HG03066 (cell line): ENCODE results near the gene ARHGEF4.

ENCODE experiments used
- ATAC-seq: cut with Tn5 transposase; IDR thresholded peaks from one replicate; pipeline ENCODE4 v1.9.1; 2021; ENCODE audit warnings: low read depth; ENCODE audit not compliant: unreplicated experiment

The ARHGEF4 gene

DNA sequence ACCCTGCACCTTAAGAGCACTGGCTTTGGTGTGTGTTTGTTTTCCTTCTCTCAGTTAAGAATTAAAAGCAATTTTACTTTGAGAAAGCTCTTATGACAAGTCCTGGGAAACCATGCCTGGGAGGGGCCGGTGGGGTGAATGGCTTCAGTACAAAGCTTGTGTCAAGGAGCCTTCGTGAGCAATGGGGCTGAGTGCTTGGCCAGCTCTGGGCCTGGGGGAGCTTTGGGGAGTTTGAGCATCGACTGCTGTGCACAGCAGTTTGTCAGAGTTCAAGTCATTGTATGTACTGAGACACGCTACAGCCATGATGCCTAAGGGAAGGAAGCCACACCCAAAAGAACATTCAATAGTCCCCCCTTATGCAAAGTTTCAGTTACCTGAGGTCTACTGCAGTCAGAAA lies 75.8 kb downstream of the ARHGEF4 start:
- no peak for ATAC-seq

DNA sequence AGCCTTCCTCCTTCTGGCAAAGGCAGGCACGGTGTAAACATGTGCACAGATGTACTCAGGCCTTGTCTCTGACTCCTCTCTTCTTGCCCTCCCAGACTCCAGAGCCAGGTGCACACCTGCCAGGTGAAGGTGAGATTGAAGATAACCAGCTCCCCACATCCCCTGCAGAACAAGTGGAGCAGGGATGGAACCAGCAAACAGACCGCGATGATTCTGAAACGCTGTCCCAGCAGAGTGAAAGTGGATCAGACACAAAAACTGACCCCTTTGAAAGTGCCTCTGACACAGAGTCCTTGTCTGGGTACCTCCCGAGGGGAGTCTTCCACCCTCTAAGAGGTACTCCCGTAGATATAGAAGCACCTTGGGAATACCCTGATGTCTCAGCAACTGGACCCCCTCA lies 77.2 kb downstream of the ARHGEF4 start:
- ATAC-seq: no peak

DNA sequence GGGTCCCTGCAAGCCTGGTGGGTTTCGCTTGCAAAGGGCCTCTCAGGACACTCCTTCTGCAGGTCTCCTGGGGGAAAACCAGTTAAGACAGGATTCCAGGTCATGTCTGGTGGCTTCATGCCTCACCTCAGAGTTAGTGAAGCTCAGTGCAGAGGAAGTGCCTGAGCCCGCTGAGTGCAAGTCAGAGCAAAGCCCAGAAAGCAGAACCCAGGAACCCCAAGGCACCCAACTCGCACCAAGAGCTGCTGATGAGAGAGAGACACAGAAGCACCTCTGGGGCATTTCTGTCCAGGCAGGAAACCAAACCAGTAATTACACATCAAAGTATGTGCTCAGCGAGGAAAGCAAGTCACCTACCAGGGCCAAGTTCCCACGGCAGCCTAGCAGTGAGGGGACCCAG lies 78.4 kb downstream of the ARHGEF4 start:
- ATAC-seq: no peak

DNA sequence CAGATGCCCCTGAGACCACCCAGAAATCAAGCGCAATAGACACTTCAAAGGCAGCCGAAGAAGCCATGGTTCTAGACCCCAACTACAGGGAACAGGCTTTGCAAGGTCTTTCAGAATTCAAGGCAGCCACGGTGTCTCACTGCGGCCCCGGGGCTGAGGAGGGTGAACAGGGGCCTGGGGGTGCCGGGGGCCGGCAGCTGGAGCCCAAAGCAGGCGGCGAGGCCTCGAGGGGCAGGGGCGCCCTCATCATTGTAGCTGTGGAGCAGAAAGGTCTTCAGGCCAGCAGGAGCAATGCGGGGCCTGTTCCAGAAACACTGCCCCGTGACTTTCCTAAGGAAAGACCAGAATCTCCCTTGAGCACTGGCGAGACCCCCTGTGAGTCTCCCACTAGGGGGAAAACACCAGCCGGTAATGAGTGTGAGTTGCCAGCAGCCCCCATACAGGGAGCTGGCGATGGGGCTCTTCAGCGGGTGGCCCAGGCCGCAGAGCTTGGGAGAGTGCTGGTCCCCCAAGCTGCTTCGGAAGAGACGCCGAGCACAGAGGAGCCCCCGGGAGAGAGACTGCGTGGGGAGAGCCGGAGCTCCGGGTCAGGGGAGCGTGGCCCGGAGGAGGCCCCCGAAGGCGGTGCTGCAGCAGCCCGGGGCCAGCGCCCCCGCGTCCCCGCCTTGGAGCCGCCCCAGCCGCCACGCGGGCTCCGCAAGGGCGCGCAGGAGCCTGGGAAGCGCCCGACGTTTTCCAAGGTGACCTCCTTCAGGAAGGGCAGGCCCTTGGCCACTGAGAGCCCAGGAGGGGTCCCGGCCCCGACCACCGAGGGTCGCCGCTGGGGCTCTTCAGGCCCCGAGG lies 79.1 kb downstream of the ARHGEF4 start:
- no peak for ATAC-seq

DNA sequence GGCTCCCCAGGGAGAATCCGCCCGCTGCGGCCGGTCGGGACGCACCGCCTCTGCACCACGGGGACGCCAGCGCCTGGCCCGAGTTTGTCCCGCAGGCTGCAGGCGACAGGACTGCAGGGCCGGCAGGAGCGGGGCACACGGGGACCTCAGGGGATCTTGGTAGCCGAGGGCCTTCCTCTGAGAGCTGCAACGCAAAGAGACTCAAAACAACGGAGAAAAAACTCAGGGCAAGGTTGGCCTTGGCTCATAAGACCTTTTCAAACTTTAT lies 79.7 kb downstream of the ARHGEF4 start:
- ATAC-seq: no peak

DNA sequence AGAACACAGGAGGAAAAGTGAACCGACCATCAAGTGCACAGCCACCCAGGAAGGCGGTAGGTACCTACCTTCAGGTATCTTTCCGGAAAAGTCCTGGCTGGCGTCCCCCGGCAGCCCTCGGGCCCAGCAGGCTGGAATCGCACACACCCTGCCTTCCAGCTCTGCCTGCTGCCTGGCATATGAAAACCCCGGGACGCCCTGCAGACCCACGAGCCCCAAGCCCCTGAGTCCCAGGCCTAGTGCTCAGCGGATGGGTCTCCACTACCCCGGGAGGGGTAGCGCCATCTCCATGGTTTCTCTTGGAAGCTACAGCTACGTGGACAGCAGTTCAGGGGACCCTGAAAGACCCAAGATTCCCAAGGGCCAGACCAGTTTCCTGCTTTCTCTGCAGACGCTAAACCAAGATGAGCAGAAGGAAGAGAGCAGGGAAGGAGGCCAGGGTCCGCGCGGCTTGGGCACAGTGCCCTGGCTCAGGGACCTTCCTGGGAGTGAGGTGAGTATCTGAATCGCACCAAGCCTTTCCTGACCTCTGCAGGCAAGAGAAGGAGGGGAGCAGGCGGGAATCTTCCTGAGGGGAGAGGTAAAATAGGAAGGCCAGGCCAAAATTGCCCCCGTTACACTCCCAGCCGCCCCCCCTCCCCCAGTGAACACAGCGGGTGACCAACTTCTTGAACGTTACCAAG lies 80.4 kb downstream of the ARHGEF4 start:
- ATAC-seq: no peak

DNA sequence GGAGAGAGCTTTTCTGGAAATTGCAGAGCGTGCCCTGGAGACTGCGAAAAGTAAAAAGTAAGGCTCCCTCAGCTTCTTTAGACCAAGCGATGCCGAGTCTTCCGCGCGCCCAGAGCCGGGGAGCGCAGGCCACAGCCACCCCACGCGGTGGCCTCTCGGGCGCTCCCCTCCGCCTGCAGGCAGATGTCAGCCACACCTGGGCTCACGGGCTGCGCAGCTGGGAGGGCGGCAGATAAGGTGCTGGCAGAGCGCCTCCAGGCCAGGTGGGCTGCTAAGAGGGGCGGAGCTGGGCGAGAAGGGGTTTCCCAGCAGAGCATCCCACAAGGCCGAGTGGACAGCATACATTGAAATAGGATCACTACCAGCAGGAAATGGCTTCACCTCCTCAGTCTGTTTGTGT lies 81.7 kb downstream of the ARHGEF4 start:
- ATAC-seq: no peak

DNA sequence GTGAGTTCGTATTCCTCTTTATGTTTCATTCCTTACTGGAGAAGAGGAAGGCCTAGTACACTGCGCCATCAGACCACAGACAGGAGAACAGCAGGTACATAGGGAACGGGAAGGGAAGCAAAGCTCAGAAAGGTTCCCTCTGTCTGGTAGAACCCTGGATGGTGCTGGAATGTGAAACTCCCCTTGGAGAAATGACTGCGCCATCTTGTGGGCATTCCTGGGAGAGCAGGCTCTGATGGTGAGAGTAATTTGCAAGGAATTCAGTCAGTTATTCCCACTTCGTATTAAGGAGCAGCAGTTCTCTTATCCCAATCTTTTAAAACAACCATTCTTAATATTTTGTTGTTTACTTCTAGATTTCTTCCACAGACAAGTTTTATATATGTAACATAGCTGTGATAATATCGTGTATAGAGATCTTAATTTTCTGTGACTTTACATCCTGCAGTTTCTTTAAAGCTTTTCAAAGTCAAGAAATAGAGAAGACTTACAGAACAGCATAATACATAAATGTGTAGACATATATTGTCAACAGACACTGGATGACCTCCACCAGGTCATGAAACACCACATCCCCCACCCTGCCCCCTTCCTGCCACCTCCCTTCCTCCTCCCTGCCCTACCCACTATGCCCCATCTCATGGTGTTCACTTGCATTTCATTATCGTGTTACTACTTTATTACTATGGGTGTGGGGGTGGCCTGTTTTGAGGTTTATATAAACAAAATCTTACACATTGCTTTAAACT lies 83.9 kb downstream of the ARHGEF4 start:
- ATAC-seq: no peak

DNA sequence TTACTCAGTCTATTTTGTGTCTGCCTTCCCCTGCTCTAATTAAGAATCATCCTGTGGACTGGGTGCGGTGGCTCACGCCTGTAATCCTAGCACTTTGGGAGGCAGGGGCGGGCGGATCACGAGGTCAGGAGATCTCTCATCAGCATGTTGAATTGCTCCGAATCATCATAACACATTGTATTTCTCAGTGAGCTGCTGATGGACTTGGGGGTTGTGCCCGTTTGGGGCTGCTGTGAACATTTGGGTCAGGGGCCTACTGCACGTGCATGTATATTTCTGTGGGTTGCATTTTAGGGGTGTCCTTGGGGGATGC lies 84.4 kb downstream of the ARHGEF4 start:
- ATAC-seq: no peak

DNA sequence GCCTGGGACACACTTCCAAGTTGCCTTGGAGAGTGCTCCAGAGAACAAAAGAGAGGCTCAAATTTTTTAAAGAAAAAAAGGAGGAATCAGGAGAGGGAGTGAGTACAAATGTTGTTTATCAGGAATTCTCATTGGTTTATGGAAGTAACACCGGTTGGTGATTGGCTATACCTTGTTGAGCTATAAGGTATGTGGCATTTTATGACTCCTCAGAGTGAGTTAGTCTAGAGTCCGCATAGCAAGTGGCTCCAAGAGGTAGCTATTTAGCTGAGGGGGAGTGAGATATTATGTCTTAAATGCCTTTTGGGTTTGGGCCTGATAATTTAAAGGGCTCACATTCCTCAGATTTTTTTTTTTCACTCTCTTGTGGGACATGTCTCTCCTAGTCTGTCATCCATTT lies 85.7 kb downstream of the ARHGEF4 start:
- ATAC-seq: no peak

DNA sequence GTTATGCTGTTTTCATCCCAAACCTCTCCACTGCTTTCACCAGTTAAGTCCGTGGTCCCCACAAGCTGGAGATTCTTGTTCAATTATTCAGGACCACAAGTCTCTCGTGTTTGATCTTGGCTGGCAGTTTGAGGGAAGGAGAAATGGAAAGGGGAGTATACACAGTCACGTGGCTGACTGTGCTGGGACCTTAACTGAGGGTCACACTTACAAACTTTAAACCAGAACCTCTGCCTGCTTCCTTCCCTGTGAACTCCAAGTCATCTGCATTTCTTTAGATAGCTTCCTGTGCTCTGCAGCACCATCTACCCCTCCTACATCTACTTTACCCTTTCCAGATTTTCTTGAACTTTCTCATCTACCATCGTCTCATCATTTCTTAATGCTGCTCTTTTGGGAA lies 91.7 kb downstream of the ARHGEF4 start:
- ATAC-seq: no peak

DNA sequence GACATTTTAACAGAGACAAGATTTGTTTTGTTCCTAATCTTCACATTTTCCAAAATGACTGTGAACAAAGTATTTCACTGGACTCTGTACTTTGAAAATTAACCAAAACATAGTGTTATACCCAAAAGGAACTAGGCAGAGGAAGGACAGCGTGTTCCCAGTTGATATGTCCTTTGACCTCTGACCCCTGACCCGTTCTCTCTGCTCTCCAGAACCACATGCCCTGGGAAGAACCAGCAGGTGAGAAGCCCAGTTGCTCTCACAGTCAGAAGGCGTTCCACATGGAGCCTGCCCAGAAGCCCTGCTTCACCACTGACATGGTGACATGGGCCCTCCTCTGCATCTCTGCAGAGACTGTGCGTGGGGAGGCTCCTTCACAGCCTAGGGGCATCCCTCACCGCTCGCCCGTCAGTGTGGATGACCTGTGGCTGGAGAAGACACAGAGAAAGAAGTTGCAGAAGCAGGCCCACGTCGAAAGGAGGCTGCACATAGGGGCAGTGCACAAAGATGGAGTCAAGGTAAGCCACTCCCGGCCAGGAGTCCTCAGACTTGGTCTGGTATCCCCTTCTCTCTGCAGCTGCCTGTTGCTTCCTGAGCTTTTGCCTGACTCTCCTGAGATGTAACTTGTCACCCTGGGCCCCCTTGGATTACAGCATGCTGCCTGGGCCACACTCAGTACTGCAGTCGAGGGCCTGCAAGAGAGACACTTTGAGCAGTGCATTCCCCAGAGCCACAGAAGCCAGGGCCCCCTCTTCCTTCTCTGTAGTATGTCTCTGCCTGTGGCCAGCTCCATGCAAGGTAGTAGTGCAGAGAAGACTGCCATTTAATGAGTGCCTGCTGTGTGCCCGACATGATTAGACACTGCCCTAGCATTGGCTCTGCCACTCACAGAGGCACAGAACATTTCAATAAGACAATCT lies 94.3 kb downstream of the ARHGEF4 start:
- ATAC-seq: no peak

DNA sequence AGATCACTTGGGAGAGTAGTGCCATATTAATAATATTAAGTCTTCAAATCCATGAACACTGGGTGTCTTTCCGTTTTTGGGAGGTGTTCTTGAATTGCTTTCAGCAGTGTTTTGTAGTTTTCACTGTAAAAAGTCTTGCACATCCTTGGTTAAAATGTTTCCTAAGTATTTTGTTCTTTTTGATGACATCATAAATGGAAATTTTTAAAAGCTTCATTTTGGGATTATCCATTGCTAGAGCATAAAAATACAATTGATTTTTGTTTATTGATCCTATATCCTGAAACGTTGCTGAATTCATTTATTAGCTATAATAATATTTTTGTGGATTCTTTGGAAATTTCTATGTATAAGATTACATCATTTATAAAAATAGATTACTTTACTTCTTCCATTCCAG lies 96.8 kb downstream of the ARHGEF4 start:
- no peak for ATAC-seq

DNA sequence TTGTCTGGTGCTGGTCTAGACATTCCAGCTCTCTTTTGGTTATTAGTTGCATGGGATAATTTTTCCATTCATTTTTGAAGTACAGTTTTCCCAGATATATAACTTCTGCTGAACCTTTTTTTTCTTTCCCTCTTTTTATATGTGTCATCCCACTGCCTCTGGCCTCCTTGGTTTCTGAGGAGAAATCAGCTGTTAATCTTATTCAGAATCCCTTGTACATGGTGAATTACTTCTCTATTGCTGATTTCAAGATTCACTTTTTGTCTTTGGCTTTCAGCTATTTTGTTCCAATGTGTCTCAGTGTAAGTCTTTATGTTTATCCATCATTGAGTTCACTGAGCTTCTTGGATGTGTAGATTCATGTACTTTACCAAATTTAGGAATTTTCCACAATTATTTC lies 99.7 kb downstream of the ARHGEF4 start:
- no peak for ATAC-seq

DNA sequence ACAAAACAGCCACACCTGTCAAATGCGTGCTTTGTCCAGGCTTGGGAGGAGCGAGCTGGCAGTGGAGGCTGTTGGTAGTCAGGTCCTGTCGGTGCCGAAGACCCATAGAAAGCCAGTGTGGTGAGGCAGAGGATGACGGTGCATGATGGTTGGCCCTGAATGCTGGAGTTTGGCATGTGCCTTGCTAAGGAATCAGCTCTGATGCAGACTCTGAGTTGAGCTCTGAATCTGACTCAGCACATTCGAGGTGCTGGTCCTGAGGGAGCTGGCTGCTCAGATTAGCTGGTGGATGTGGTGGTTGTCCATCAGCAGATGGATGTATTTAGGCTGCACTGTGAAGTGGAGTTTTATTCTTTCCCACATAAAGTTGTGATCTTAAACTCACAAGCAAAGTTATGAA lies 111.3 kb downstream of the ARHGEF4 start:
- no peak for ATAC-seq

DNA sequence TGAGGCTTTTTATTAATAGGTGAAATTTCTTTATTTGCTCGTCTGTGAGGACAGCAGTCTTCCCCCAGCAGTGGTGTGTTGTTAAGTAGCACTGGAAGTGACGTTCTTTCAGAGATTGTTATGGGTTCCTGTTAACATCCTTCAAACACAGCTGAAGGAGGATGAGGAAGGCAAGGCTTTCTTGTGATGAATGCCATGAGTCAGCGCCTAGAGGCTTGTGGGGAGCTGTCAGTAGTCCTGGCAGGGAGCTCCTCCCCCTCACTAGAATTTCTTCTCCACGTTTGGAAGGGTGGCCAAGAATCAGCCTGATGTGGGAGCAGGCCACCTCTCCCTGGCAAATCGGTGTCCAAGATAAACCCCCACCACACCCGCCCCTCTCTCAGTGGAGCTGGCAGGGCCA lies 113.2 kb downstream of the ARHGEF4 start:
- ATAC-seq: no peak

DNA sequence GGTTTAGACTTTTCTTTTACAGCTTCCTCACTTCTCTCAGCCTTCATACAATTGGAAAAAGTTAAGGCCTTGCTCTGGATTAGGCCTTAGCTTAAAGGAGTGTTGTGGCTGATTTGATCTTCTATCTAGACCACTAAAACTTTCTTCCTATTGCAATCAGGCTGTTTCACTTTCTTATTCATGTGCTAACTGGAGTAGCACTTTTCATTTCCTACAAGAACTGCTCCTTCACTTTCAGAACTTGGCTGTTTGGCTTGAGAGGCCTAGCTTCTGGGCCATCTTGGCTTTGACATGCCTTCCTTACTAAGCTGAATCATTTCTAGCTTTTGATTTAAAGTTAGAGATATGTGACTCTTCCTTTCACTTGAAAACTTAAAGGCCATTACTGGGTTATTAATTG lies 114.3 kb downstream of the ARHGEF4 start:
- no peak for ATAC-seq

DNA sequence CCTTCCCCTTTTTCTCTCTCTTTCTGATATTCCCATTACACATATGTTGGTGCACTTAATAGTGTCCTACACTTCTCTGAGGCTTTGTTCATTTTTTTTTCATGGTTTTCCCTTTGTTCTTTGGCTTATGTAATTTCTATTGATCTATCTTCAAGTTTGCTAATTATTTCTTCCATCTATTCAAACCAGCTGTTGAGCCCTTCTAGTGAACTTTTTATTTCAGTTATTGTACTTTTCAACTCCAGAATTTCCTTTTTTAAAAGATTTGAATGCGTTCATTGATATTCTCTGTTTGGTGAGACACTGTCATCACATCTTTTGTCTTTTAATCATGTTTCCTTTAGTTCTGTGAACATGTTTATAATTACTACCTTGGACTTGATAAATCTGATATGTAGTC lies 118.2 kb downstream of the ARHGEF4 start:
- no peak for ATAC-seq

DNA sequence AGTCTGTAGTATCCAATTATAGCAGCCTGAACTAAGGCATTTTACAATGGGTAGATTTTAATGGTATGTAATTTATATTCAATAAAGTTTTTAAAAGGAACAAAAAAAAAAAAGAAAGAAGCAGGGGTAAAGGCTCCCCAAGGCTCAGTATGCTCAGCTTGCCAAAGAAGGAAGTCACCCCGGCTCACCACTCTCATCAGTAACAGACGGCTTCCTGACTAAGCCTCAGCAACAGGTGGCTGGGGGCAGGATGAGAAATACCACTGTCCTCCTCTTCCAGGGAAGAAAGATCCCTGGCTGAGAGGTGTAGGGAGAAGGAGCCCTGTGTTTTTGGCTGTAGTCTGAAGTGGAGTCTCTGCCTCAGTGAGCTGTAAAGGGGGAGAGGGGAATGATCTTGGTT lies 121.2 kb downstream of the ARHGEF4 start:
- ATAC-seq: no peak

DNA sequence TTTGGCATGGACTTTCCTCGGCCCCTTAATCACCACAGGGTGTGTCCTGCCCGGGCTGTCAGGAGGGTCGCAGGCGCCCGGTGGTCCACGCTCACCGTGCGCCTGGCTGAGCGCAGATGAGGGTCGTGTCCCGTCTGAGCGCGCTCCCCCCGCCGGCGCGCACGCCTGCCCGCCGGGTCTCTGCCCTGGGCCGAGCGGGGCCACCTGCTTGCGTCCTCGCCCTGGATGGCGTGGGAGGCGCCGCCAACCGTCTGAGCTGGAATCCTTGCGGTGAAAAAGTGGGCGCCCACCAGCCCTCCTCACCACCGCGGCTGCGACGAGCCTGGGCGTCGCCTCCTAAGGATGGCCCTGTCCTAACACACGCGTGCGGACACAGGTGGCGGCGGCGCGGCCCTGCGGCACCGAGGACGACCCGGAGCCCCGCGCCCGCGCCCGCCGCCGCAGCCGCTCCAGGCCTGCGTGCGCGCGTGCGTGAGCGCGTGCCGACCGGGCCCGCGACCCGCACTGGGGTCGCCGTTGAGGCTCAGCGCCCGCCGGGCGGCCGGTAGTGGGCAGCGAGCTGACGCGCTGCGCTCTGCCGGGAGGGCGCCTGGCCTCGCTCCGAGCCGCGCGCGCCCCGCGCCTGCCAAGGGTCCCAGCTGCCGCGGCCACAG lies 126.6 kb downstream of the ARHGEF4 start:
- ATAC-seq: no peak
